A673 (cell line): ENCODE results near the gene EVA1C.
"Not testable (repeated sequence)": the region's sequence is repeated elsewhere in the genome, so short reads cannot be mapped to it uniquely, and the experiment has no call there.

Source experiments
- CTCF ChIP-seq: fragments of 300-800, 200-600 bp; sonication (generic); conservative IDR thresholded peaks from 2 replicates; pipeline ENCODE4 v1.5.1; 2017; ENCODE audit warnings: low read depth, mild to moderate bottlenecking, antibody characterized with exemption, low read length, moderate library complexity, mixed read lengths
- EZH2 ChIP-seq: fragments of 200-600 bp; sonication (generic); IDR thresholded peaks from 2 replicates; pipeline ENCODE4 v1.6.1; 2017; ENCODE audit warnings: borderline replicate concordance, low read depth, mild to moderate bottlenecking, mixed read lengths, antibody characterized with exemption, low read length; ENCODE audit not compliant: poor library complexity, severe bottlenecking

GRCh38 chr21:32368961-32369360 is 43.5 kb upstream of the EVA1C start:
- not testable (repeated sequence) for TF ChIP-seq CTCF, EZH2
